ENCODE data around the gene HMCN1. TPM values are rescaled to one million over a fixed set of nuclear protein-coding genes. Genes with fewer than 3 reads are reported as not detected.

HMCN1 gene
- total RNA-seq, 1 experiment from 2014 or later, result under 0.01 TPM

GRCh38 chr1:185819798-185820197 lies 85.6 kb downstream of the HMCN1 start:
- Histone ChIP-seq H3K9me3 (no peaks in the 10 kb centered on the region), H3K27me3 (peaks cover 4% of the 10 kb centered on the region), H3K4me3 (no peak overlapping the region), H3K36me3 (no peaks in the 10 kb centered on the region)
- no peak for DNase-seq

- Histone ChIP-seq H3K4me3 (no peak overlapping the region), H3K9me3 (no peaks in the 10 kb centered on the region), H3K36me3 (no peaks in the 10 kb centered on the region), H3K27me3 (peaks cover 4% of the 10 kb centered on the region)
- no peak for DNase-seq
Observed at GRCh38 chr1:185821612-185822385, 87.6 kb downstream of the HMCN1 start.

- H3K9me3 ChIP-seq, result no peaks in the 10 kb centered on the region
- H3K4me3 ChIP-seq, result no peak overlapping the region
- H3K36me3 ChIP-seq, result no peaks in the 10 kb centered on the region
- no peak for DNase-seq
- peaks cover 4% of the 10 kb centered on the region for H3K27me3 ChIP-seq
Observed at GRCh38 chr1:185823467-185823866, 89.3 kb downstream of the HMCN1 start.

GRCh38 chr1:185824106-185824505 lies 89.9 kb downstream of the HMCN1 start:
- no peak for DNase-seq
- H3K27me3 ChIP-seq, result peaks cover 4% of the 10 kb centered on the region
- no peaks in the 10 kb centered on the region for H3K36me3 ChIP-seq
- no peaks in the 10 kb centered on the region for H3K9me3 ChIP-seq
- H3K4me3 ChIP-seq, result no peak overlapping the region

- Histone ChIP-seq H3K36me3 (no peaks in the 10 kb centered on the region), H3K9me3 (no peaks in the 10 kb centered on the region), H3K4me3 (no peak overlapping the region), H3K27me3 (peaks cover 4% of the 10 kb centered on the region)
- DNase-seq, result no peak
Observed at GRCh38 chr1:185825556-185825955, 91.4 kb downstream of the HMCN1 start.

- DNase-seq, result no peak
- no peaks in the 10 kb centered on the region for H3K9me3 ChIP-seq
- H3K4me3 ChIP-seq, result no peak overlapping the region
- no peaks in the 10 kb centered on the region for H3K36me3 ChIP-seq
- peaks cover 8% of the 10 kb centered on the region for H3K27me3 ChIP-seq
Observed at GRCh38 chr1:185834371-185834905, 100.2 kb downstream of the HMCN1 start.

- Histone ChIP-seq H3K27me3 (peaks cover 8% of the 10 kb centered on the region), H3K36me3 (no peaks in the 10 kb centered on the region), H3K4me3 (no peak overlapping the region), H3K9me3 (no peaks in the 10 kb centered on the region)
- DNase-seq, result no peak
Observed at GRCh38 chr1:185835191-185835590, 101.0 kb downstream of the HMCN1 start.

- Histone ChIP-seq H3K9me3 (no peaks in the 10 kb centered on the region), H3K27me3 (peaks cover 7% of the 10 kb centered on the region; the same call in 1 of the 2 replicates), H3K36me3 (no peaks in the 10 kb centered on the region), H3K4me3 (no peak overlapping the region)
- no peak for DNase-seq
Observed at GRCh38 chr1:185837711-185838110, 103.5 kb downstream of the HMCN1 start.

GRCh38 chr1:185838111-185838510 lies 103.9 kb downstream of the HMCN1 start:
- no peaks in the 10 kb centered on the region for H3K36me3 ChIP-seq
- H3K9me3 ChIP-seq, result no peaks in the 10 kb centered on the region
- H3K27me3 ChIP-seq, result peaks cover 5% of the 10 kb centered on the region; the same call in 1 of the 2 replicates
- DNase-seq, result no peak
- H3K4me3 ChIP-seq, result no peak overlapping the region

GRCh38 chr1:185840880-185841279 lies 106.7 kb downstream of the HMCN1 start:
- no peak for DNase-seq
- no peaks in the 10 kb centered on the region for H3K36me3 ChIP-seq
- H3K9me3 ChIP-seq, result no peaks in the 10 kb centered on the region
- H3K27me3 ChIP-seq, result peaks cover 3% of the 10 kb centered on the region; the same call in 1 of the 2 replicates
- H3K4me3 ChIP-seq, result no peak overlapping the region

- no peaks in the 10 kb centered on the region for H3K36me3 ChIP-seq
- DNase-seq, result no peak
- no peaks in the 10 kb centered on the region; the same call in 1 of the 2 replicates for H3K27me3 ChIP-seq
- no peak overlapping the region for H3K4me3 ChIP-seq
- H3K9me3 ChIP-seq, result no peaks in the 10 kb centered on the region
Observed at GRCh38 chr1:185843297-185843869, 109.2 kb downstream of the HMCN1 start.

GRCh38 chr1:185843986-185844385 lies 109.8 kb downstream of the HMCN1 start:
- Histone ChIP-seq H3K4me3 (no peak overlapping the region), H3K27me3 (no peaks in the 10 kb centered on the region; the same call in 1 of the 2 replicates), H3K9me3 (no peaks in the 10 kb centered on the region), H3K36me3 (no peaks in the 10 kb centered on the region)
- DNase-seq, result no peak

- Histone ChIP-seq H3K27me3 (peaks cover 2% of the 10 kb centered on the region; the same call in 1 of the 2 replicates), H3K9me3 (no peaks in the 10 kb centered on the region), H3K4me3 (no peak overlapping the region), H3K36me3 (no peaks in the 10 kb centered on the region)
- DNase-seq, result no peak
Observed at GRCh38 chr1:185846672-185847444, 112.7 kb downstream of the HMCN1 start.

- H3K27me3 ChIP-seq, result peaks cover 2% of the 10 kb centered on the region; the same call in 1 of the 2 replicates
- DNase-seq, result no peak
Observed at GRCh38 chr1:185849014-185849413, 114.8 kb downstream of the HMCN1 start.

GRCh38 chr1:185850366-185850765 lies 116.2 kb downstream of the HMCN1 start:
- DNase-seq, result no peak
- Histone ChIP-seq H3K4me3 (no peak overlapping the region), H3K36me3 (no peaks in the 10 kb centered on the region), H3K27me3 (peaks cover 2% of the 10 kb centered on the region; the same call in 1 of the 2 replicates), H3K9me3 (no peaks in the 10 kb centered on the region)

More at GRCh38 chr1:185849014-185849413, 114.8 kb downstream of the HMCN1 start:
- Histone ChIP-seq H3K9me3 (no peaks in the 10 kb centered on the region), H3K36me3 (no peaks in the 10 kb centered on the region), H3K4me3 (no peak overlapping the region)

GRCh38 chr1:185853739-185854138 lies 119.5 kb downstream of the HMCN1 start:
- no peaks in the 10 kb centered on the region for H3K9me3 ChIP-seq
- no peaks in the 10 kb centered on the region for H3K36me3 ChIP-seq
- peak; percentile 2 for DNase-seq
- peaks cover 2% of the 10 kb centered on the region; the same call in 1 of the 2 replicates for H3K27me3 ChIP-seq
- H3K4me3 ChIP-seq, result no peak overlapping the region

GRCh38 chr1:185856482-185856881 lies 122.3 kb downstream of the HMCN1 start:
- no peak overlapping the region for H3K4me3 ChIP-seq

More at GRCh38 chr1:185856482-185856881, 122.3 kb downstream of the HMCN1 start:
- Histone ChIP-seq H3K36me3 (no peaks in the 10 kb centered on the region), H3K9me3 (no peaks in the 10 kb centered on the region), H3K27me3 (peaks cover under 1% of the 10 kb centered on the region; the same call in 1 of the 2 replicates)
- no peak for DNase-seq
